ENCODE results near the gene EIF2D. TPM values are rescaled to one million over a fixed set of nuclear protein-coding genes. Genes with fewer than 3 reads are reported as not detected.

The EIF2D gene
- polyA plus RNA-seq, 3 donors, result 16.4 to 31.6 (median 16.8) TPM

DNA sequence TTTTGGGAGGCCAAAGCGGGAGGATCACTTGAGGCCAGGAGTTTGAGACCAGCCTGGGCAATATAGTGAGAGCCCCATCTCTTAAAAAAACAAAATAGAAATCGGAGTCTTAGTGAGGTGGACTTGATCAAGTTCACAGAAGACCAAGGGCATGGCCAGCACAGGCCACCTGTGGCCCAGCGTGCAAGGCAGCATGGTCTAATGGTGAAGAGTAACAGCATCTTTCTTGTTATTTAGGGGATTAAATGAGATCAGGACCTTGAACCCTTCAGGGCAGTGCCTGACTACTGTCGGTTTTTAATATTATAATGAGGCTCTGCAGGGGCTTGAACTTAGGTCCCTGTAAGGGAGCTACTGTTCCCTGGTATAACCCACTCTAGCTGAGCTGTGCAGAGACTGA lies 38.5 kb downstream of the EIF2D start:
- no peaks in the 10 kb centered on the region for H3K9me3 ChIP-seq (replicated peaks in 1 of 2; ENCODE audit: control insufficient read depth in 1 of 2, insufficient read depth in 1 of 2, low read length in 2 of 2)
- H3K4me3 Mint-ChIP-seq, result peak overlapping the region in 1 of 2 donors; percentile 74
- peaks cover 15 to 41% of the 10 kb centered on the region in 2 donors for H3K36me3 ChIP-seq (replicated peaks in 1 of 2; ENCODE audit: control insufficient read depth in 1 of 2, insufficient read depth in 2 of 2, low read length in 2 of 2)
- peak overlapping the region; percentile 96 to 99 for H3K27ac ChIP-seq (ENCODE audit: low read depth in 1 of 2, low read length in 2 of 2)
- peaks cover 69 to 80% of the 10 kb centered on the region in 2 donors for H3K36me3 Mint-ChIP-seq
- peak overlapping the region; percentile 97 to 100 (median 99) for H3K27ac Mint-ChIP-seq
- peaks cover 0 to 4% (median 0%) of the 10 kb centered on the region in 7 donors for H3K9me3 Mint-ChIP-seq
- DNase-seq, result no peak
- H2AFZ ChIP-seq (ENCODE audit: insufficient read depth, low read depth, low read length, poor library complexity, severe bottlenecking), result no peak overlapping the region
- TF ChIP-seq, protein P1, sequence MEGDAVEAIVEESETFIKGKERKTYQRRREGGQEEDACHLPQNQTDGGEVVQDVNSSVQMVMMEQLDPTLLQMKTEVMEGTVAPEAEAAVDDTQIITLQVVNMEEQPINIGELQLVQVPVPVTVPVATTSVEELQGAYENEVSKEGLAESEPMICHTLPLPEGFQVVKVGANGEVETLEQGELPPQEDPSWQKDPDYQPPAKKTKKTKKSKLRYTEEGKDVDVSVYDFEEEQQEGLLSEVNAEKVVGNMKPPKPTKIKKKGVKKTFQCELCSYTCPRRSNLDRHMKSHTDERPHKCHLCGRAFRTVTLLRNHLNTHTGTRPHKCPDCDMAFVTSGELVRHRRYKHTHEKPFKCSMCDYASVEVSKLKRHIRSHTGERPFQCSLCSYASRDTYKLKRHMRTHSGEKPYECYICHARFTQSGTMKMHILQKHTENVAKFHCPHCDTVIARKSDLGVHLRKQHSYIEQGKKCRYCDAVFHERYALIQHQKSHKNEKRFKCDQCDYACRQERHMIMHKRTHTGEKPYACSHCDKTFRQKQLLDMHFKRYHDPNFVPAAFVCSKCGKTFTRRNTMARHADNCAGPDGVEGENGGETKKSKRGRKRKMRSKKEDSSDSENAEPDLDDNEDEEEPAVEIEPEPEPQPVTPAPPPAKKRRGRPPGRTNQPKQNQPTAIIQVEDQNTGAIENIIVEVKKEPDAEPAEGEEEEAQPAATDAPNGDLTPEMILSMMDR (IDR thresholded peaks at IDR 0.05), result no peak
- peaks cover 66 to 82% of the 10 kb centered on the region in 2 donors for H3K4me1 ChIP-seq (ENCODE audit: control insufficient read depth in 1 of 2, insufficient read depth in 2 of 2, low read length in 2 of 2)
- H3K4me1 Mint-ChIP-seq, result peaks cover 96% of the 10 kb centered on the region
- peaks cover 0 to 6% (median 0%) of the 10 kb centered on the region in 3 donors for H3K27me3 Mint-ChIP-seq (ENCODE audit: low read depth in 3 of 3)
- peak overlapping the region in 1 of 3 experiments; percentile 55 for H3K4me3 ChIP-seq (replicated peaks in 1 of 3; ENCODE audit: low read depth in 2 of 3, low read length in 3 of 3)
- intact Hi-C loops (cut with micrococcal nuclease), result no loop called here
- no peaks in the 10 kb centered on the region for H3K27me3 ChIP-seq (ENCODE audit: control insufficient read depth in 2 of 2, insufficient read depth in 2 of 2, low read length in 2 of 2)
- WGBS (ENCODE audit: insufficient coverage), result 100% methylated on average over 3 of the region's 4 CpGs
- peaks cover 87% of the 10 kb centered on the region for H3K79me2 ChIP-seq (ENCODE audit: insufficient read depth, low read length)
- no peak overlapping the region for H3K9ac ChIP-seq (ENCODE audit: insufficient read depth, low read length, poor library complexity, severe bottlenecking)
- peaks cover 36% of the 10 kb centered on the region for H4K20me1 ChIP-seq (ENCODE audit: insufficient read depth, low read length)
- peak overlapping the region; percentile 63 for H3K4me2 ChIP-seq (replicated peaks; ENCODE audit: extremely low read depth, low read length, poor library complexity, severe bottlenecking)

GRCh38 chr1:206573319-206573718 lies 38.9 kb downstream of the EIF2D start:
- WGBS (ENCODE audit: insufficient coverage), result 6% methylated on average over 4 of the region's 4 CpGs
- Mint-ChIP-seq H3K4me1 (peaks cover 96% of the 10 kb centered on the region), H3K27me3 (ENCODE audit: low read depth in 3 of 3) (peaks cover 0 to 6% (median 0%) of the 10 kb centered on the region in 3 donors), H3K36me3 (peaks cover 64 to 80% of the 10 kb centered on the region in 2 donors), H3K27ac (peak overlapping the region; percentile 92 to 100 (median 98)), H3K4me3 (peak overlapping the region in 1 of 2 donors; percentile 74), H3K9me3 (peaks cover 0 to 4% (median 0%) of the 10 kb centered on the region in 7 donors)
- Histone ChIP-seq H3K4me2 (replicated peaks; ENCODE audit: extremely low read depth, low read length, poor library complexity, severe bottlenecking) (peak overlapping the region; percentile 63), H2AFZ (ENCODE audit: insufficient read depth, low read depth, low read length, poor library complexity, severe bottlenecking) (no peak overlapping the region), H3K9me3 (replicated peaks in 1 of 2; ENCODE audit: control insufficient read depth in 1 of 2, insufficient read depth in 1 of 2, low read length in 2 of 2) (no peaks in the 10 kb centered on the region), H3K4me3 (replicated peaks in 1 of 3; ENCODE audit: low read depth in 2 of 3, low read length in 3 of 3) (peak overlapping the region in 1 of 3 experiments; percentile 55), H4K20me1 (ENCODE audit: insufficient read depth, low read length) (peaks cover 41% of the 10 kb centered on the region), H3K4me1 (ENCODE audit: control insufficient read depth in 1 of 2, insufficient read depth in 2 of 2, low read length in 2 of 2) (peaks cover 62 to 81% of the 10 kb centered on the region in 2 donors), H3K27ac (ENCODE audit: low read depth in 1 of 2, low read length in 2 of 2) (peak overlapping the region; percentile 96 to 99), H3K79me2 (ENCODE audit: insufficient read depth, low read length) (peaks cover 87% of the 10 kb centered on the region), H3K27me3 (ENCODE audit: control insufficient read depth in 2 of 2, insufficient read depth in 2 of 2, low read length in 2 of 2) (no peaks in the 10 kb centered on the region), H3K36me3 (replicated peaks in 1 of 2; ENCODE audit: control insufficient read depth in 1 of 2, insufficient read depth in 2 of 2, low read length in 2 of 2) (peaks cover 19 to 45% of the 10 kb centered on the region in 2 donors), H3K9ac (ENCODE audit: insufficient read depth, low read length, poor library complexity, severe bottlenecking) (no peak overlapping the region)
- intact Hi-C loops (cut with micrococcal nuclease), result no loop called here
- peak in 2 of 3 donors; percentile 57 to 72 for DNase-seq
- TF ChIP-seq, protein P1 (IDR thresholded peaks at IDR 0.05), result no peak
